ENCODE measurements around the gene ATP6V0C.
"Not testable (repeated sequence)": the region's sequence is repeated elsewhere in the genome, so short reads cannot be mapped to it uniquely, and the experiment has no call there.

ATP6V0C gene

DNA sequence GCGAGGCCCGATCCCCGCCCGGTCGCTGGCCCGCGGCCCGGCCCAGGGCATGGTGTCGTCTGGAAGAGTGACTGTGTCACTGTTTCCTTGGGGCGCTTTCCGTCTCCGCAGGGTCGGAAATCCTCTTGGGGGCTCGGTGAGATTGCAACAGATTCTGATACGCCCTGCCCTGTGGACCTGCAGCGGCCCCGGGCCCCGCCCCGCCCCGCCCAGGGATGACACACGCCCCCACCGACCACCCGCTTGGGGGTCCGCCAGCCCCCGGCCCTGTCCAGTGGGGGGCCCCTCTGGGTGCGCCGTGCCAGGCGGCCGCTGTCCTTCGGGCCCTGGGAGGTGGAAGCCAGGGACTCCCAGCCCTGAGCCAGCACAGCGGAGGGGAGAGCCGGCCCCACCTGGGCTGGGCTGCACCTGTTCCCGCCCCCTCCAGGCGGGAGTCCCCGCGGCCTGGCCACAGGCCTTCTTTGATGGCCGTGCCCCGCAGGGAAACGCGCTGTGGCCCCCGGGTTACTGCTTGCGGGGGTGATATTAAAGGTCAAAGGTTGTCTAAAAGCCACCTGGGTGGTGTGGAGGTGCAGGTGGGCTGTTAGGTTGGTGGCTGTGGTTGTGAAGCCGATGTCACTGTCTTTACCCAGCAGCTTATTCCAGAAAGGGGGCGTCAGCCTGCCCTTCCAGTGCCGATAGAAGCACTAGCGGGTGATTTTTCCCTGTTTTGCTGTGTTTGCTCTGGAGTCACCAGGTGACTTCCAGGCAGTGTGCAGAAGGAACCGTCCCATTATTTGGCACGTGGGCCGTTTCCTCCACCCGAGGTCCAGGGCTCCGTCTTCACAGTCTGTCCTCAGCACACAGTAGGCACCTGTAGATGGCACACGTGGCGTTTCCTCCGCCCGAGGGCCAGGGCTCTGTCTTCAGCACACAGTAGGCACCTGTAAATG is 38.1 kb upstream of the ATP6V0C start:
- DNase-seq = no peak

DNA sequence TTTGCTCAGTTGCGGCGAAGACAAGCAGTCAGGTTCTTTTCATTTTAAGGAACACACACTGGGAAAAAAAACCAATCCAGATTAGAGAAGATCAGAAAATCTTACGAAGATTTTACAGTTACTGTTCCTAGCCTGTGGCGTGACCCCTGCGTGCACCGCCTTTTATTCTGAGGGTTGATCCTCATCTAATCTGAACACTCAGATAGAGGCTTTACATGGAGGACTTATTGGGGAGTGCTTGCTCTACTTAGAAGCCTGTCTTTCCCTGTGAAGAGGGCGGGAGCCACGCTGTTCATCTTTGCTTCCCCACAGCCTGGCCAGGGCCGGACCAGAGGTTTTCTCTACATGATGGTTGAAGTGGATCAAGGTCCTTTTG is 37.4 kb upstream of the ATP6V0C start:
- no peak for DNase-seq

DNA sequence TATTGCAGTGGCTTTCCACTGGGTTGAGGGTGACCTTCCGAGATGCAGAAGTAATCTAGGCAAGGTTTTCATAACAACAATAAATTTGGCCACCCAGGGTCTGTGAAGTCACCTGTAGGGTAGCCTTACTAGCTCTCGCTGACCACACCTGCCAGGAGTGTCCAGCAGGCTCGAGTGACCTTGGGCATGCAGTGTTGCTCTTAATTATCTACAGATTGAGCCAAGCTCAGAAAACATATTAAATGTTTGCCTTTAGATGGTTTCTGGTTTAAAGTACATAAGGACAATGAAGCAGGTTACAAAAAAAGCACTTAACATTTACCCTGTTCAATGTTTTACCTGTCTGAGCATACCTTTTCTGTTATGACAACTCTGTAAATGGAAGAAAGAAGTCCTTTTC is 37.0 kb upstream of the ATP6V0C start:
- no peak for DNase-seq

DNA sequence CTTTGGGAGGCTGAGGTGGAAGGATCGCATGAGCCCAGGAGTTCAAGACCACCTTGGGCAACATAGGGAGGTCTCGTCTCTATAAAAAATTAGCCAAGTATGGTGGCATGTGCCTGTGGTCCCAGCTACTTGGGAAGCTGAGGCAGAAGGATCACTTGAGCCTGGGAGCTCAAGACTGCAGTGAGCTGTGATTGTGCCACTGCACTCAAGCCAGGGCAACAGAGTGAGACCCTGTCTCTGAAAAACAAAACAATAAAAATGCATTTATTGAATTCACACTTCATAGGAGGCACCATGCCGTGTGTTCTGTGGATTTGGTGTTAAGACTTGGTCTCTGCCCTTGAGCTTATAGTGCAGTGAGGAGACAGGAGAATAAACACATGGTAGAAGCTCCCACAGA is 36.4 kb upstream of the ATP6V0C start:
- DNase-seq = no peak

DNA sequence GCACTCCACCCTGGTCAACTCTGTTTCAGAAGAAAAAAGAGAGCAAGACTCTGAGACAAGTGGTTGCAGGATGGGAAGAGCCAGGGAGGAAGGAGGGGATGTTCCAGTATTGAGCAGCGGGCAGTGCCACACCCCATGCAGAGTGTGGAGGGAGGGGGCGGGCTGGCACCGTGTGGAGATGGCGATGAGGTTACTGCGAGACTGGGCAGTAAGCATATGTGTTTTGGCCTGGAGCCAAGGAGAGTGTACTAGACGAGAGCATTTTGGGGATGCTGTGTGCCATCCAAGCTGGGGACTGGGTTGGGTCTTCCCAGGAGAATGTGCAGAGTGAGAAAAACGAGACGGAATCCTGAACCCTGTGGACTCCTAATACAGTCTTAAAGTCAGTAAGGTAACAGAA is 35.5 kb upstream of the ATP6V0C start:
- no peak for DNase-seq

DNA sequence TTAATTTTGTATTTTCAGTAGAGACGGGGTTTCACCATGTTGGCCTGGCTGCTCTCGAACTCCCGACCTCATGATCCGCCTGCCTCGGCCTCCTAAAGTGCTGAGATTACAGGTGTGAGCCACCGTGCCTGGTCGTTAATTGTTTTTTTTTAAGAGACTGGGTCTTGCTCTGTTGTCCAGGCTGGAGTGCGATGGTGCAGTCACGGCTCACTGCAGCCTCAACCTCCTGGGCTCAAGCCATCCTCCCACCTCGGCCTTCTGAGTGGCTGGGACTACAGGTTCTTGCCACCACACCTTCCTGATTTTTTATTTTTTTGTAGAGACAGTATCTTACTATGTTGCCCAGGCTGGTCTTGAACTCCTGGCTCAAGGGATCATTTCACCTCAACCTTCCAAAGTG is 33.8 kb upstream of the ATP6V0C start:
- DNase-seq = not testable (repeated sequence)

DNA sequence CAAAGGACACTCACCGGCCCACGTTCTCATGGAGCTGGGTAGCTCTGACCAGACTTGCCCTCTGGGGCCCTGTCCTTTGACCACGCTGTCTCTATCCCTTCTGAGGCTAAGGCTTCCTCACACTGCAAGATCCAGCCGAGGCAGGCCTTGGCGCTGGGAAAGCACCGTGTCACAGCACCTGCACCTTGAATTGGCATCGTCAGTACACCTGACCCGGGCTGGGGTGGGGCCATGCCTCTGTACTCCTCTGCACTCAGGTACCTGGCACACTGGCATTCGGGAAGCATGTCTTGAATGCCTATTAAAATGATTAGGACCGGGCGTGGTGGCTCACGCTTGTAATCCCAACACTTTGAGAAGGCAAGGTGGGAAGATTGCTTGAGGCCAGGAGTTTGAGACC is 32.8 kb upstream of the ATP6V0C start:
- DNase-seq = no peak

DNA sequence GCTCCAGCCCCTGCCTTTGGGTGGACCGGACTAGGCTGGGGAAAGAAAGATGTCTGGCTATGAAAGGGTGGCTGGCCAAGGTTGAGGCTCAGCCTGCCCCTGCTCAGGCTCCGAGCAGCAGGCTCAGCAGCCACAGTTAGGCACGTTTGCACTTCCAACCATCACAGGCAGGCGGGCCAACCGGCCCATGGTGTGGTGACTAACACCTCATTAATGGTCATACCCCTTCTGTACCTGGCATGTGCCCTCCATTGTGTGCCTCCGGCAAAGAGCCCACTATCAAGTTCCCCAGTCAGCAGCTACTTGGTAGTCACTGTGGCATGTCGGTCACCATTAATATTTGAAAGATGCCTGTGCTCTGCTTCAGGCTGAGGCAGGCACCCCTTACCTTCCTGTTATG is 32.1 kb upstream of the ATP6V0C start:
- DNase-seq = no peak

DNA sequence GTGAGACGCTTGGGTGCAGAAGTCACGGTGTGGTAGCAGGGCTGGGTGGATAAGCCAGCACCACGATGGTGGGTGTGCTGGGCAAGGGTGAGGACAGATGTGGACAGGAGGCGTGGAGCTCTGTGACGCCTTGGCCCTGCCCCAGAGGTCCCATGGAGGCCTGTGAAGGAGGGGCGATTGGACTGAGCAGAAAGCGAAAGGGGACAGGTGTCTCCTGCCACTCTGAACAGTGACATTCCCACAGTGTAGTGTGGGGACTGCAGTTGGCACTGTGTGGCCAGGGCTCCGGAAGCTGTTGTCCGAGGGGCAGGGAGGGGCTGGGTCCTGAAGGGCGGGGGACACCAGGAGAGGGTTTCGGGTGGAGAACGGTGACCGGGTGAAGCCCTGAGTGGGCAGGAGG is 31.5 kb upstream of the ATP6V0C start:
- DNase-seq = no peak

DNA sequence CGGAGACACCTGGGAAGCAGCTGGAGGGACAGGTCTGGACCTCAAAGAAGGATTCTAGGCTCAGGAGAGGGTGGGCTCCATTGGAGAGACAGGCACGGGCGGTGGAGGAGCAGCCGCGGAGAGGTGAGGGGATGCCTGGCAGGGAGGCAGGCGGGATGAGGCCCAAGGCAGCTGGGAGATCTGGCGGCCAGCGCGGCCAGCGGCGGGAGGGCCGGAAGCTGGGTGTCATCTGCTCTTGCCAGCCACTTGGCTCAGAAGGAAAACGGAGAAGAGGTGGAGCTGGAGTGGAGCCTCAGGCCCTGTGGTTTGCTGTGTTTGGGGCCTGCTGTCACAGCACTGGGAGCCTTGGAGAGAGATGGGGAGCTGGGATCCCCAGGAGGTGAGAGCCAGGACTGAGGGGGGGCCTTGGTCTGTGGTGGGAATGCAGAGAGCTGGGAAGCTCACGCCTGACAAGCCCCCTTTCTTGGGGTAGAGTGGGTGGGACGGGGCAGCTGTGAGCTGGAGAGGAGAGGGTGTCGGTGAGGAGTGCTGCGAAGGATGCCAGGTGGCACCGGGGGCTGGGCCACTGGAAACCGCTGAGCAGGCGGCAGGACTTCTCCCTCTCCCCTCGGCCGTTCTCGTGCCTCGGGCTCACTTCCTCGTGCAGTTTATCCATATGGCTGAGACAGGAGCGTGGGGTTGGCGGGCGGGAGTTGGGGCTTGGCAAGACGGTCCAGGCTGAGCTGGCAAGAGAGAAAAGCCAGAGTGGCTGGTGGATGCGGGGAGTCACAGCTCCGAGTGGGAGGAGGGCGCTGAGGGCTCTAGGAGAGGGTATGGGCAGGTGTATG is 30.8 kb upstream of the ATP6V0C start:
- no peak for DNase-seq

DNA sequence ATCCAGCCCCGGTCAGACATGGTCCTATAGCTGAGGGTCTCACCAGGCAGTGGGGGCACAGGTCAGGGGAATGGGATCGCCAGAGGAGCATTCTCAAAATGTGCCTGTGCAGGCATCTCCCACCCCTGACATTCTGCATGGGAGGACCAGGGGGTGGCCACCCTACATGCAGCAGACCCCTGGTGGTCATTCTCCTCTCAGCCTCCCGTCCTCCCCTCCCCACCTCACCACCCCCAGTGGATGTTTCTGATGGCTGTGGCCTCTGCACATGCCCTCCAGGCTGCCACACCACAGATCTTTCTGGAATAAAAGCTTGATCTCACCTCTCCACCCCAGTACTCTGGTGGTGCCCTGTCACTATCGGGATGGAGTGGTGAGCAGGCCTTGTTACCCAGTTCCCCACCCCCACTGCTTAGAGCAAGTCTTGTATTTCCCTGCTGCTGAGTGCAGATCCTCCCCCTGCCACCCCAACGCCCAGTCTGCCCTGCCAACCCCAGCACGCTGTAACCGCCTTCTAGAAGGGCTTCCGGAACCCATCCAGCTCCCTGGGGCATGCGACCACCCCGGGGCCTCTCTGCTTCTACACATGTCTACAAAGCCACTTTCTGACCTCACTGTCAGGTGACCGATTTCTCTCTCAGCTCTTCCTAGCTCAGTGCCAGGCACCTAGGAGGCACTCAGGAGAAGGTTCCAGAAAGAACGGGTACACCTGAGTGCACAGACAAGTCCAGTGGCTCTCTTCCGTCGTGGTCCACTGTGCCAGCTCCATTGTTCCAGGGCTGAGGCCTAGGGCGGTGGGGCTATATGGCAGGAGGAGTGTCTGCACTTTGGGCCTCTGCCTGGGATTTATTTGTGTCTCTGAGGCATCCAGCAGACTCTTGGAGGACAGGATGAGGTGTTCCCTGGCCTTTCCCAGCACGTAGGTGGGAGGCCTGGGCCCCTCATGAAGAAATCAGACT is 29.5 kb upstream of the ATP6V0C start:
- DNase-seq = no peak

DNA sequence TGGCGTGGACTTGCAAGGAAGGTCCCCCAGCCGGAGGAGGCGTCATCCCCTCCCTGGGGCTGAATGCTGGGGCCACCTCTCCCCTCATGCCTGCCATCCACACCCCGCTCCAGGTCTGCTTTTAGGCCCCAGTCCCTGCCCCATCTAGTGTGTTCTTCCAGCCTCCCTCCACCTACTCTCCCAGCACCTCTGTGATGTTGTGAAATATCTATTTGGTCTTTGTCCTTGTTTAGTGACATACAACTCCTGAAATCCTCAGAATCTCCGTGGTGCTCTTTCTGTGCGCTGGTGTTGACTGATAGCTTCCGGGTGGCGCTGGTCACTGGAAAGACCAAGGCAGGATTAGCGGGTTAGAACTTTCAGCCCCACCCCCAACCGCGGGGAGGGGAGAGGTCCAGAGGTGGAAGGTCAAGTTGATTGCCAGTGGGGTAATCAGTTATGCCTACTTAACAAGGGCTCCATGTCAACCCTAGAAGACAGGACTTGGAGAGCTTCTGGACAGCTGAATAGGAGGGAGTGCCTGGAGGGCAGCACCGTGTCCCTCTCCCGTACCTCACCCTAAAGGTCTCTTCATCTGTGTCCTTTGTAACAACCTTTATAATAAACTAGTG is 28.7 kb upstream of the ATP6V0C start:
- no peak for DNase-seq

DNA sequence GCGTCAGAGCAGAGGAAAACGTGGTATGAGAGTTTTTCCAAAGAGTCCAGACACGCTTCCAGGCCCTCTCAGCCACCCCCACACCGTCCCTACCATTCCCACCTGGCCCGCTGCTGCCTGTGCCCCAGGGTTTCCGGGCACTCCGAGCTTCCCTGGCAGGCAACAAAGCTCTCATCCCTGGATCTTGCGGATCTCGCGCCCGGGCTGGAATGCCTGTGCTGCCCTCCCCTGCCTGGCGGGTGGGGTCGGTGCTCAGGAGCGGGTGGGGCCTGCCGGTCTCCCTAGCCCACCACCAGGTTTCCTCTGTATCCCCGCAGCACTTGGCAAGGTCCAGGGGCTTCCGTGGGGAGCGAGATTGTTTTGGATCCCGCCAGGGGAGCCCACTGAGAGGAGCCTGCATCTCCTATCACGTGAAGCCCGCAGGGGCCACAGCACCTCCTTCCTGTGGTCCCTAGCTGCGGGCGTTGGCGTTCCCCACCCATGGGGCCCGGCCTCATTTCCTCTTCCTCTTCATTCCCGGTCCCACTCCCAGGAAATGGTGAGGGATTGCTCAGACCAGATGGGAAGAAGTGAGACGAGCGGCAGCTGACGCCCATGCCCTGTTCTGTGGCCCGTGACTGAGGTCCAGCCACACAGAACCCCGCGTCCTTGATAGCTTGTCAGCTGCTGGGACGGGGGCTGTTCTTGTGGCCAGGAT is 27.8 kb upstream of the ATP6V0C start:
- no peak for DNase-seq

DNA sequence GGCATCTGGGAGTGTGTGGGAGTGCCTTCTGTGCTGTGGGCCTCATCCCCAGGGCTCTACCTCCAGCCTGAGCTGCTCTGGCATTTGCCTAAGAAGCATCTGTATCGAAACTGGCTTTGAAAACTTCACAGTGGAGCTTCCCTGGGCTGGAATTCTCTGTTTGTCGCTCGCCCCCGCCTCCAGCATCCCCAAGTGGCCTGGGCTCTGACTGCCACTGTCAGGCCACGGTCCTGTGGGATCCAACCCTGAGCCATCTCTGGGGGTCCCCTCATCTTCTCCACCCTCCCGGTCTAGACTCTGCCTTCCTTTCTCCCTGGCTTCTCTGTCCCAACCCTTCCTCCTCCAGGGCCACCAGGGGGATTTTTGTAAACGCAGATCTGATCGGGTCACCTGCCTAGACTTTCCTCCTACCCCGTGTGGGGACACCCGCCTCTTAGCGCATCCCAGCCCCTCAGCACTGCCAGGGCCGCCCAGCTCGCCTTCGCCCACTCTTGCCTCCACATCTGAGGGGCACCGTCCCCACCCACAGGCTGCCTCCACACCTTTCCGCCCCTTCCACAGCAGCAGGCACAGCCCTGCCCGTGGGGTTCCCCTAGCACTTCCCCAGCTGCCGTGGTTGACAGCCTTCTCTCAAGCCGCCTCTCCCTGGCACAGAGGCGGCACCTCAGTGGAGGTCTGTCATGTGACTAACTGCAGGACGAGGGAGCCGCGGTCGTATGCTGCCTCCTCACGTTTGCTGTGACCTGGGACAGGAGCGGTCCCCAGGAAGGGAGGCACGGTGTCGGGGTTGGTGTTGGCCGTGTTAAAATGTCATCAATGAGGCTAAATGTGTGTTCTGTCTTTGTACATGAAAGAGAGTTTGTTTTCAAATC is 26.9 kb upstream of the ATP6V0C start:
- no peak for DNase-seq

DNA sequence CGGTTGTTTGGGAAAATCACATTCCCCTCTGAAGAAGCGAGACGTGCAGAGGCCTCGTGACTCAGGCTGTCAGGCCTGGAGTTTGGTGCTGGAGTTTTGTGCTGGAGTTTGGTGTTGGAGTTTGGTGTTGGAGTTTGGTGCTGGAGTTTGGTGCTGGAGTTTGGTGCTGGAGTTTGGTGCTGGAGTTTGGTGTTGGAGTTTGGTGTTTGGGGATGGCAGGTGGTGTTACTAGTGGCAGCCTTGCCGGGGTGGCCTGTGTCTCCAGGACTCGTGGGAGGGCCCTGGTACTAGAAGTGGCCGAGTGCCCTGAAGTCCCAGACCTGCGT is 26.3 kb upstream of the ATP6V0C start:
- no peak for DNase-seq

DNA sequence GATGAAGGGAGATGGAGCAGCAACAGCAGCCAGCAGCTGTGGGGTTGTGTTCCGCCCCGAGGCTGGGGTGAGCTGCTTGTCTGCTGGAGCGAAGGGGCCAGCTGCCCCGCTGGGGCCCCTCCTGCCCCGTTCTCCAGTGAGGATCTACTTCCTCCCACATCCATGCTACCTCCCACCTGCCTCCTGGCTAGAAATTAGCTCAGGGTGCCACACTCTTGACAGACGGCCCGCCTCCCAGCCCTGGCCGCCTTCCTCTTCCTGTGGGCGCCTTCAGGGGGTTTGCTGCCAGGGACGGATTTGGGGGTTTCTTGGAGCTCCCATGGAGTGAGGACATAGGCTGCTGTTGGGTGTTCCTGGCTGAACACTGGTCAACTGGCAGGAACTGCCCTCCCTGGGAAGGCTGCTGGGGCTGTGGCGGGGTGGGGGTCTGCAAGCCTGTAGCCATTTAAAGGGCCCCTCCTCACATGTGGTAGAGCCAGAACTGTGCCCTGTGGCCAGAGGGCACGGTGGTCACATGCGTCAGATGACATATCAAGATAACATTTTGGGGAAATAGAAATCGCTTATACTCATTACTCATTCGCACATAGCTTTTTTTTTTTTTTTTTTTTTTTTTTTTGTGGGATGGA is 25.7 kb upstream of the ATP6V0C start:
- no peak for DNase-seq

DNA sequence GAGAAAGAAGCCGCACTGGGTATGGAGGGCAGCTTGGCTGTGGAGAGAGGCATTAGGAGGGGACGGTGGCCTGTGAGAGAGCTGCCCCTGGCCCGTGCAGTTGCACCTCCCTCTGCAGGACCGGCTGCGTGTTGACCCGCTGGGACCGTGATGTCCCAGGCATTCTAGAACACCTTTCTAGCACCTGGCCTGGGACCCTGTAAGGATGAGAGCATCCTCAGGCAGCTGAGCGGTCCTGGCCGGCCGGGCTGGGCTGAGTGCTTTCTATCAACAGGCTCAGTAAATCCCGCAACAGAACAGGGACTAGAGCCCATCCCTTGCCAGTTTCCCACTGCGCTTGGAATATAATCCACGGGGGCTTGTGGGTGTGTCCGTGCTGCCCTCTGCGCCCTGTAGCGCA is 24.2 kb upstream of the ATP6V0C start:
- DNase-seq = no peak

DNA sequence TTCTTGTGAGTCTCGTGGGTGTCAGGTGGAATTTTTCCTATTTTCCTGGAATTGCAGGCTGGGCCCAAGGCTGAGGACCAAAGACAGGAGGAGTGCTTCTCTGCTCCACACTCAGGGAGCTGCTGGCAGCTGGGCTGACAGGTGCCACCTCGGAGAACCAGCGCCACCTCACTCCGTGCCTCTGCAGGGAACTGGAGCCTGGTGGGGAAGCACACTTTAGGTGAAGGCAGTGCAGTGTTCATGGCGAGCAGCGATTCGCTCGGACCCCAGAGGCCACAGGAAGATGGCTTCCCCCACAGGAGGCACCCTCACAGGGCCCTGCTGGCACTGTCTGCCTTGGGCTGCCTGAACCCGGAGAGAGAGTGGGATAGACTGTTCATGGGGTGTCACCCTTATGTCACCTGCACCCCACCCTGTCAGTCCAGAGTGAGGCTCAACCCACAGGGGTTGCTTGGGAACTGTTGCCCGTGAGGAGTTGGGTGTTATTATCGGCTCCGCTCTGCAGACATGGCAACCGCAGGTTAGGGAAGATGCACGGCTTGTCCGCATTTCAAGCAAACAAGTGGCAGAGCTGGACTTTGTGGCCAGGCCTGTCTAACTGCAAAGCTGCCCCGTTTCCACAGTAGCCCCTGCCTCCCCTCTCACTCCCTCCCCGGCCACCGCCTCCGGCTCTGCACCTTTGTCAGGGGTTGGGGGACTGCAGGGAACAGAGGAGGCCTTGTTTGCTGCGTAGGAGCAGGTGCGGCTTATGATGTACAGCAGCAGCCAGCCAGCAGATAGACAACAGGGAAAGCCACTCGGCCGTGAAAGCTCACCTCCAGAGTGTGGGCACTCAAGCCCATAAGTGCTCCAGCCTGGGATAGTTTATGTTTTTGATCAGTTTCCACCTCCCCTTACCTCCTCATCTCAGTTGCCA is 23.3 kb upstream of the ATP6V0C start:
- DNase-seq = no peak

DNA sequence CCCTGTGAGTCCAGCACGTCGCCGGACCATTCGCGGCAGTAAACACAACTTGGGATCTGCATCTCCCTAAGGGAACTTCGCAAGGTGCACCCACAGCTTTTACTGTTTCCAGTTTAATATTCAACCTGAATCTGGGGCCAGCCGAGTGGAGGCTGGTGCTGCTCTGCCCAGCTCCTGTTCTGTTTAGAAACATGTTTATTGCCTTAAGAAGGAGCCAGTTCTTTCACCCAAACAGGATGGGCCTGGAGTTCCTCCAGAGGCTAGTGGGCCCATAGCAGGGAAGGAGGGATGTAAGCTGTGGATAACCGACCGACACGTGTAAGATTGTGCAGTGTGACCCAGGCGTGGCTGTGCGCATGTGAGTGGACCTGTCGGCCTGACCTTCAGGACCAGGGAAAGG is 21.5 kb upstream of the ATP6V0C start:
- DNase-seq = no peak
